Measurements from ENCODE around the gene ATG101. TPM values are rescaled to one million over a fixed set of nuclear protein-coding genes. Genes with fewer than 3 reads are reported as not detected.

ATG101 gene
- polyA plus RNA-seq, 1 experiment = 97.3 TPM

- ChIA-PET POLR2A (interaction anchor here (0.9 kb wide), 1 partner anchor 12 kb away, joined by 5 read pairs; the partner anchor contains the start of gene NR4A1), CTCF (interaction anchor here (0.6 to 3.6 kb wide), 4 partner anchors 12 to 49 kb away, joined by 3 to 26 read pairs (median 8); partner anchors contain the start of gene NR4A1)
- Histone ChIP-seq H3K27me3 (ENCODE audit: control insufficient read depth, insufficient read depth, low read length) (no peaks in the 10 kb centered on the region), H3K9me3 (ENCODE audit: control insufficient read depth, insufficient read depth, low read length) (no peaks in the 10 kb centered on the region; the same call in 1 of the 2 replicates), H3K27ac (ENCODE audit: low read depth, low read length) (no peak overlapping the region), H3K4me3 (ENCODE audit: low read depth, low read length) (no peak overlapping the region)
- no peak for DNase-seq (ENCODE audit: low read depth, low spot score)
- TF ChIP-seq CTCF (IDR thresholded peaks at IDR 0.05; ENCODE audit: low read depth, low read length) = no peak
These were observed 31.3 kb upstream of the ATG101 start for GRCh38 chr12:52038447-52038846.

- DNase-seq (ENCODE audit: low read depth, low spot score) = no peak
- POLR2A ChIA-PET = no interaction called here
- Histone ChIP-seq H3K27me3 (ENCODE audit: control insufficient read depth, insufficient read depth, low read length) (no peaks in the 10 kb centered on the region), H3K27ac (ENCODE audit: low read depth, low read length) (no peak overlapping the region), H3K9me3 (ENCODE audit: control insufficient read depth, insufficient read depth, low read length) (no peaks in the 10 kb centered on the region; the same call in 1 of the 2 replicates), H3K4me3 (ENCODE audit: low read depth, low read length) (no peak overlapping the region)
- no peak for TF ChIP-seq CTCF (IDR thresholded peaks at IDR 0.05; ENCODE audit: low read depth, low read length)
- CTCF ChIA-PET = interaction anchor here (0.6 to 1.4 kb wide), 3 partner anchors 16 to 29 kb away, joined by 3 to 4 read pairs (median 3); partner anchors contain the start of gene ATG101
These were observed 28.7 kb upstream of the ATG101 start for GRCh38 chr12:52041035-52041434.

GRCh38 chr12:52041695-52042123 is 28.1 kb upstream of the ATG101 start:
- Histone ChIP-seq H3K27ac (ENCODE audit: low read depth, low read length) (no peak overlapping the region), H3K27me3 (ENCODE audit: control insufficient read depth, insufficient read depth, low read length) (no peaks in the 10 kb centered on the region), H3K9me3 (ENCODE audit: control insufficient read depth, insufficient read depth, low read length) (no peaks in the 10 kb centered on the region; the same call in 1 of the 2 replicates), H3K4me3 (ENCODE audit: low read depth, low read length) (no peak overlapping the region)
- CTCF ChIA-PET = interaction anchor here (1.4 kb wide), 1 partner anchor 16 kb away, joined by 4 read pairs; no protein-coding TSS in a partner anchor
- no peak; the same call in 1 of the 2 replicates for TF ChIP-seq CTCF (IDR thresholded peaks at IDR 0.05; ENCODE audit: low read depth, low read length)
- POLR2A ChIA-PET = no interaction called here
- no peak for DNase-seq (ENCODE audit: low read depth, low spot score)

- CTCF ChIA-PET = interaction anchor here (3.4 kb wide), 1 partner anchor 17 kb away, joined by 24 read pairs; no protein-coding TSS in a partner anchor
- DNase-seq (ENCODE audit: low read depth, low spot score) = no peak
- Histone ChIP-seq H3K4me3 (ENCODE audit: low read depth, low read length) (no peak overlapping the region), H3K27me3 (ENCODE audit: control insufficient read depth, insufficient read depth, low read length) (no peaks in the 10 kb centered on the region), H3K9me3 (ENCODE audit: control insufficient read depth, insufficient read depth, low read length) (no peaks in the 10 kb centered on the region), H3K27ac (ENCODE audit: low read depth, low read length) (no peak overlapping the region)
- no peak for TF ChIP-seq CTCF (IDR thresholded peaks at IDR 0.05; ENCODE audit: low read depth, low read length)
- POLR2A ChIA-PET = interaction anchor here (1.1 kb wide), 1 partner anchor 8 kb away, joined by 5 read pairs; the partner anchor contains the start of gene NR4A1
These were observed 26.9 kb upstream of the ATG101 start for GRCh38 chr12:52042706-52043385.
